Right lobe of liver (tissue), 6 donors: Measurements from ENCODE around the gene OLFM2. TPM values are rescaled to one million over a fixed set of nuclear protein-coding genes. Genes with fewer than 3 reads are reported as not detected.

Experiments used
- ATAC-seq, 4 donors: fragments of 200-7000 bp; cut with Tn5 transposase; one replicate each; pipeline ENCODE4 v1.9.1; 2020; ENCODE audit warnings: mild to moderate bottlenecking in 4 of 4, moderate library complexity in 4 of 4
- DNase-seq, 3 donors: peaks; one replicate each; pipeline ENCODE4 v3.0.0-alpha.2; 2020
- H3K27ac ChIP-seq, 3 donors: fragments of 200-600 bp; one replicate each; pipeline ENCODE4 v1.8.0; 2022
- H3K27me3 ChIP-seq, 2 donors: fragments of 200-600 bp; one replicate each; pipeline ENCODE4 v1.8.0; 2022
- H3K36me3 ChIP-seq, 4 donors: fragments of 200-600 bp; sonication (generic) in 1 of 4; one replicate each; pipeline versions ENCODE4 v1.5.1 to v1.8.0; 2017 to 2022; ENCODE audit warnings: control low read depth in 1 of 4
- H3K4me1 ChIP-seq, 4 donors: fragments of 200-600 bp; sonication (generic) in 1 of 4; one replicate each; pipeline versions ENCODE4 v1.5.1 to v1.8.0; 2017 to 2022; ENCODE audit warnings: control low read depth in 1 of 4
- H3K4me3 ChIP-seq, 3 donors: fragments of 200-600 bp; one replicate each; pipeline ENCODE4 v1.8.0; 2022
- H3K9me3 ChIP-seq, 4 donors: fragments of 200-600 bp; sonication (generic) in 1 of 4; one replicate each; pipeline versions ENCODE4 v1.5.1 to v1.8.0; 2017 to 2022; ENCODE audit warnings: control low read depth in 1 of 4
- CTCF ChIP-seq, 4 donors: fragments of 200-600 bp in 3 of 4; fragments of 450-650 bp in 1 of 4; IDR thresholded peaks; one replicate each; pipeline versions ENCODE4 v1.5.1 to v1.8.0; 2016 to 2022; ENCODE audit warnings: antibody characterized with exemption in 4 of 4, mild to moderate bottlenecking in 2 of 4
- POLR2A ChIP-seq: fragments of 450-650 bp; IDR thresholded peaks from one replicate; pipeline ENCODE4 v1.6.1; 2017; ENCODE audit warnings: antibody characterized with exemption, mild to moderate bottlenecking
- WGBS: methylation state at CpG from one replicate; pipeline ENCODE4 v1.1.6; 2018; ENCODE audit warnings: low coverage, low lambda C conversion rate; ENCODE audit not compliant: insufficient coverage; ENCODE audit errors: missing lambda C conversion rate; 5-methylcytosine and 5-hydroxymethylcytosine counted together
- intact Hi-C, 2 donors: fragments of 100-400 bp; cut with DNase I; formaldehyde crosslinking; loops; one replicate each; pipeline versions ENCODE4 v1.11.2 to v1.14.1; 2022
- small RNA-seq, 2 experiments: library from RNA; depleted of rRNA; stranded (forward); fragments of <200 nt; gene quantifications; one replicate each; pipeline ENCODE3, GENCODE V24; 2016
- total RNA-seq, 6 experiments: library from RNA; depleted of rRNA in 2 of 6; stranded (reverse); fragments of >200 nt in 2 of 6; fragmentation: NEBNext Ultra II Directional in 3 of 6; extraction: Animal tissue kit (Norgen Biotek cat#: 25700) in 3 of 6; gene quantifications; one replicate each; pipeline versions ENCODE4 v1.1.0 to v1.2.4, GENCODE V29; 2016 to 2023
- donor health status: DM: no; HTN: yes; CAD: no.
- donor health status: DM: no; HTN: no; CAD: no.
- donor health status: DM: no; HTN: no; CAD: no.
- donor health status: DM: no; HTN: yes; CAD: no.
- donor health status: DM: no; HTN: yes; CAD: no.

OLFM2 gene
- total RNA-seq, 6 experiments from 2014 or later: 3.8 to 72.5 (median 31.8) TPM

- no peak for TF ChIP-seq CTCF (IDR thresholded peaks at IDR 0.05)
- TF ChIP-seq POLR2A: no peak
- ATAC-seq (peak in 1 of 4 donors; percentile 32), DNase-seq (no peak)
- H3K4me1 ChIP-seq: peaks cover 0 to 4% (median 0%) of the 10 kb centered on the region in 4 donors
- H3K9me3 ChIP-seq: no peaks in the 10 kb centered on the region
- intact Hi-C loops: no loop called here
- H3K27ac ChIP-seq: no peak overlapping the region
- H3K4me3 ChIP-seq: no peak overlapping the region
- H3K27me3 ChIP-seq: no peaks in the 10 kb centered on the region
- H3K36me3 ChIP-seq: peaks cover 0 to 46% (median 12%) of the 10 kb centered on the region in 4 donors
- WGBS: no CpG with 5 or more reads among the region's 21 CpGs
Observed at GRCh38 chr19:9811139-9811538, 125.2 kb downstream of the OLFM2 start.

GRCh38 chr19:9808855-9809824 is 127.2 kb downstream of the OLFM2 start:
- H3K27ac ChIP-seq: no peak overlapping the region
- intact Hi-C loops: no loop called here
- no peak for TF ChIP-seq CTCF (IDR thresholded peaks at IDR 0.05)
- no peak for TF ChIP-seq POLR2A
- no peaks in the 10 kb centered on the region for H3K4me1 ChIP-seq
- ATAC-seq (peak in 2 of 4 donors; percentile 32 to 38), DNase-seq (no peak)
- 80% methylated on average over 8 of the region's 11 CpGs for WGBS
- no peaks in the 10 kb centered on the region for H3K9me3 ChIP-seq
- H3K4me3 ChIP-seq: no peak overlapping the region
- peaks cover 0 to 46% (median 12%) of the 10 kb centered on the region in 4 donors for H3K36me3 ChIP-seq
- H3K27me3 ChIP-seq: no peaks in the 10 kb centered on the region

- no peak for TF ChIP-seq POLR2A
- TF ChIP-seq CTCF (IDR thresholded peaks at IDR 0.05): no peak
- WGBS: no CpG with 5 or more reads among the region's 3 CpGs
- no peak overlapping the region for H3K4me3 ChIP-seq
Observed at GRCh38 chr19:9806803-9807202, 129.5 kb downstream of the OLFM2 start.

More at GRCh38 chr19:9806803-9807202, 129.5 kb downstream of the OLFM2 start:
- intact Hi-C loops: no loop called here
- Histone ChIP-seq H3K4me1 (no peaks in the 10 kb centered on the region), H3K27me3 (no peaks in the 10 kb centered on the region), H3K27ac (no peak overlapping the region), H3K9me3 (no peaks in the 10 kb centered on the region), H3K36me3 (peaks cover 0 to 37% (median 12%) of the 10 kb centered on the region in 4 donors)
- no peak for ATAC-seq
- DNase-seq: no peak

Small RNAs within 50 kb of the gene (small RNA-seq; reads per million reads assigned to genes)
- gene RF00156: 0 reads per million in 2 experiments

Other genes starting within 250 kb of the OLFM2 start
- 1 to 10 TPM; 2.8 to 4.6 (median 4.0) TPM for gene ZNF846, start 167.8 kb downstream of the OLFM2 start, total RNA-seq
- gene FBXL12, start 117.4 kb downstream of the OLFM2 start, total RNA-seq: 10 to 100 TPM in 4 of 6 experiments, 1 to 10 TPM in 2; 9.8 to 18.4 (median 10.9) TPM
- 100 to 1,000 TPM; 152 to 303 (median 168) TPM for gene UBL5, start 108.6 kb downstream of the OLFM2 start, total RNA-seq
- gene PIN1, start 101.2 kb downstream of the OLFM2 start, total RNA-seq: 10 to 100 TPM; 19.9 to 54.5 (median 24.8) TPM
- gene COL5A3, start 74.0 kb upstream of the OLFM2 start, total RNA-seq: 10 to 100 TPM in 2 of 6 experiments, 1 to 10 TPM in 4; 3.3 to 20.2 (median 9.4) TPM
- gene RDH8, start 77.0 kb upstream of the OLFM2 start, total RNA-seq: not detected
- gene SHFL, start 149.8 kb upstream of the OLFM2 start, total RNA-seq: 100 to 1,000 TPM in 1 of 6 experiments, 10 to 100 TPM in 5; 68.5 to 119 (median 88.9) TPM
- 10 to 100 TPM; 12.6 to 18.6 (median 15.0) TPM for gene ANGPTL6, start 166.2 kb upstream of the OLFM2 start, total RNA-seq
- gene PPAN, start 169.8 kb upstream of the OLFM2 start, total RNA-seq: 10 to 100 TPM; 11.2 to 19.9 (median 18.4) TPM
- gene P2RY11, start 175.2 kb upstream of the OLFM2 start, total RNA-seq: 1 to 10 TPM; 2.9 to 6.8 (median 5.0) TPM
- gene EIF3G, start 183.4 kb upstream of the OLFM2 start, total RNA-seq: 100 to 1,000 TPM in 2 of 6 experiments, 10 to 100 TPM in 4; 68.5 to 142 (median 81.4) TPM